GM12878 (cell line): ENCODE measurements around the gene C4orf36. TPM values are rescaled to one million over a fixed set of nuclear protein-coding genes. Genes with fewer than 3 reads are reported as not detected.

ENCODE experiments used
- BCL3 ChIP-seq: IDR thresholded peaks from 2 replicates; pipeline ENCODE4 v1.6.1; 2011; ENCODE audit warnings: borderline replicate concordance, low read depth, mild to moderate bottlenecking, moderate library complexity, low read length; ENCODE audit not compliant: insufficient read depth, poor library complexity, severe bottlenecking
- BHLHE40 ChIP-seq, 2 experiments: fragments of 450-650 bp in 1 of 2; IDR thresholded peaks; 2 replicates each; pipeline ENCODE4 v1.6.1; 2011 to 2017; ENCODE audit warnings: low read depth in 2 of 2, borderline replicate concordance in 1 of 2, improper control_type of control experiment in 1 of 2, low read length in 1 of 2, mild to moderate bottlenecking in 1 of 2
- CBX5 ChIP-seq: sonication (generic); IDR thresholded peaks from 2 replicates; pipeline ENCODE4 v1.6.1; 2016; ENCODE audit warnings: low read depth, moderate library complexity, mild to moderate bottlenecking, inconsistent platforms
- CREM ChIP-seq: IDR thresholded peaks from 2 replicates; pipeline ENCODE4 v1.6.1; 2014; ENCODE audit warnings: antibody characterized with exemption, low read depth
- DPF2 ChIP-seq: fragments of 450-650 bp; IDR thresholded peaks from 2 replicates; pipeline ENCODE4 v1.6.1; 2017; ENCODE audit warnings: mild to moderate bottlenecking
- KAT2A ChIP-seq: conservative IDR thresholded peaks from 2 replicates; pipeline ENCODE4 v1.6.1; 2011; ENCODE audit warnings: low read depth, low read length; ENCODE audit not compliant: control insufficient read depth
- KLF5 ChIP-seq: fragments of 450-650 bp; IDR thresholded peaks from 2 replicates; pipeline ENCODE4 v1.6.1; 2014; ENCODE audit warnings: mild to moderate bottlenecking; ENCODE audit not compliant: partially characterized antibody
- MAX ChIP-seq: IDR thresholded peaks from 2 replicates; pipeline ENCODE4 v1.6.1; 2012; ENCODE audit warnings: low read depth, low read length, improper control_type of control experiment
- MEF2A ChIP-seq: IDR thresholded peaks from 2 replicates; pipeline ENCODE4 v1.6.1; 2011; ENCODE audit warnings: low read depth, mild to moderate bottlenecking, low read length, moderate library complexity; ENCODE audit not compliant: insufficient read depth
- MEF2B ChIP-seq: fragments of 450-650 bp; IDR thresholded peaks from 2 replicates; pipeline ENCODE4 v1.6.1; 2018; ENCODE audit warnings: mild to moderate bottlenecking, moderate library complexity; ENCODE audit not compliant: partially characterized antibody, poor library complexity, severe bottlenecking
- MLLT1 ChIP-seq: fragments of 450-650 bp; IDR thresholded peaks from 2 replicates; pipeline ENCODE4 v1.6.1; 2016; ENCODE audit warnings: mild to moderate bottlenecking
- NFYB ChIP-seq: IDR thresholded peaks from 2 replicates; pipeline ENCODE4 v1.6.1; 2011; ENCODE audit warnings: low read depth, mild to moderate bottlenecking, low read length, improper control_type of control experiment, moderate library complexity; ENCODE audit not compliant: insufficient read depth
- POLR2AphosphoS2 ChIP-seq: IDR thresholded peaks from 2 replicates; pipeline ENCODE4 v1.6.1; 2011; ENCODE audit warnings: low read depth, mild to moderate bottlenecking, low read length, improper control_type of control experiment, moderate library complexity
- RBBP5 ChIP-seq: fragments of 200-600 bp; sonication (generic); conservative IDR thresholded peaks from 2 replicates; pipeline ENCODE4 v1.6.1; 2016
- RUNX3 ChIP-seq: IDR thresholded peaks from 2 replicates; pipeline ENCODE4 v1.6.1; 2012; ENCODE audit warnings: low read length, inconsistent platforms
- SIN3A ChIP-seq: IDR thresholded peaks from 2 replicates; pipeline ENCODE4 v1.6.1; 2012; ENCODE audit warnings: low read depth, low read length, improper control_type of control experiment
- TCF3 ChIP-seq: IDR thresholded peaks from 2 replicates; pipeline ENCODE4 v1.6.1; 2012; ENCODE audit warnings: low read depth, mild to moderate bottlenecking, low read length, borderline replicate concordance; ENCODE audit not compliant: insufficient read depth
- YBX1 ChIP-seq: fragments of 450-650 bp; IDR thresholded peaks from 2 replicates; pipeline ENCODE4 v1.6.1; 2016; ENCODE audit warnings: antibody characterized with exemption
- polyA plus RNA-seq, 11 experiments: library from polyadenylated mRNA; depleted of rRNA in 4 of 11; unstranded in 6 of 11; stranded (reverse) in 5 of 11; fragments of >200 nt; fragmentation: Nextera tagmentation in 4 of 11; fragmentation: Illumina TruSeq in 1 of 11; extraction: Ambion mirVana in 4 of 11; extraction: Trizol in 1 of 11; gene quantifications; 1 replicate in 1 of 11; 2 replicates in 10 of 11; pipeline versions ENCODE4 v1.2.1 to v1.2.3, GENCODE V29; 2011 to 2016; ENCODE audit warnings: inconsistent platforms in 2 of 11, missing spikeins in 2 of 11, low read depth in 1 of 11
- total RNA-seq, 4 experiments: library from RNA; depleted of rRNA in 3 of 4; stranded (reverse); fragments of >200 nt in 3 of 4; fragmentation: Illumina TruSeq in 1 of 4; extraction: Trizol in 1 of 4; gene quantifications; 2 replicates each; pipeline versions ENCODE4 v1.2.1 to v1.2.3, GENCODE V29; 2013 to 2021
- TF ChIP-seq, protein P1 (sequence below): fragments of 450-650 bp; IDR thresholded peaks from 2 replicates; pipeline ENCODE4 v1.6.1; 2016; ENCODE audit warnings: mild to moderate bottlenecking
- TF ChIP-seq, protein P2 (sequence below): fragments of 450-650 bp; IDR thresholded peaks from 2 replicates; pipeline ENCODE4 v1.6.1; 2018; ENCODE audit warnings: borderline replicate concordance, mild to moderate bottlenecking; ENCODE audit not compliant: partially characterized antibody

The C4orf36 gene
- total and polyA plus RNA-seq, 10 of the 15 experiments (the other 5 are each of a cell fraction or from before 2014, with no cell fraction given), result 0.35 to 2.7 (median 1.3) TPM; not detected in 2

GRCh38 chr4:86934771-86935565 is 42.7 kb upstream of the C4orf36 start, which contains the start of gene AFF1 (continued):
- TF ChIP-seq MAX, result peak; percentile 60; the same call in 1 of the 2 replicates
- no peak for TF ChIP-seq RBBP5
- TF ChIP-seq BHLHE40 (IDR thresholded peaks at IDR 0.05; ENCODE audit: borderline replicate concordance in 1 of 2, low read depth in 2 of 2, low read length in 1 of 2), result peak; percentile 34 to 87; a peak in 3 of 4 replicates
- TF ChIP-seq MLLT1, result no peak
- TF ChIP-seq POLR2AphosphoS2, result 0 out of 2 replicates have a peak, but pooled peaks have one; percentile 37
- no peak; the same call in 1 of the 2 replicates for TF ChIP-seq TCF3
- TF ChIP-seq RUNX3, result peak; percentile 67
- TF ChIP-seq SIN3A, result peak; percentile 18; the same call in 1 of the 2 replicates
- TF ChIP-seq KLF5, result peak; percentile 78
- TF ChIP-seq, protein P1, sequence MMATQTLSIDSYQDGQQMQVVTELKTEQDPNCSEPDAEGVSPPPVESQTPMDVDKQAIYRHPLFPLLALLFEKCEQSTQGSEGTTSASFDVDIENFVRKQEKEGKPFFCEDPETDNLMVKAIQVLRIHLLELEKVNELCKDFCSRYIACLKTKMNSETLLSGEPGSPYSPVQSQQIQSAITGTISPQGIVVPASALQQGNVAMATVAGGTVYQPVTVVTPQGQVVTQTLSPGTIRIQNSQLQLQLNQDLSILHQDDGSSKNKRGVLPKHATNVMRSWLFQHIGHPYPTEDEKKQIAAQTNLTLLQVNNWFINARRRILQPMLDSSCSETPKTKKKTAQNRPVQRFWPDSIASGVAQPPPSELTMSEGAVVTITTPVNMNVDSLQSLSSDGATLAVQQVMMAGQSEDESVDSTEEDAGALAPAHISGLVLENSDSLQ, result peak; percentile 42; the same call in 1 of the 2 replicates
- peak; percentile 90 for TF ChIP-seq DPF2
- TF ChIP-seq KAT2A, result no peak
- TF ChIP-seq YBX1, result no peak
- peak; percentile 29 for TF ChIP-seq BCL3
- TF ChIP-seq NFYB, result peak; percentile 26; the same call in 1 of the 2 replicates
- TF ChIP-seq, protein P2, sequence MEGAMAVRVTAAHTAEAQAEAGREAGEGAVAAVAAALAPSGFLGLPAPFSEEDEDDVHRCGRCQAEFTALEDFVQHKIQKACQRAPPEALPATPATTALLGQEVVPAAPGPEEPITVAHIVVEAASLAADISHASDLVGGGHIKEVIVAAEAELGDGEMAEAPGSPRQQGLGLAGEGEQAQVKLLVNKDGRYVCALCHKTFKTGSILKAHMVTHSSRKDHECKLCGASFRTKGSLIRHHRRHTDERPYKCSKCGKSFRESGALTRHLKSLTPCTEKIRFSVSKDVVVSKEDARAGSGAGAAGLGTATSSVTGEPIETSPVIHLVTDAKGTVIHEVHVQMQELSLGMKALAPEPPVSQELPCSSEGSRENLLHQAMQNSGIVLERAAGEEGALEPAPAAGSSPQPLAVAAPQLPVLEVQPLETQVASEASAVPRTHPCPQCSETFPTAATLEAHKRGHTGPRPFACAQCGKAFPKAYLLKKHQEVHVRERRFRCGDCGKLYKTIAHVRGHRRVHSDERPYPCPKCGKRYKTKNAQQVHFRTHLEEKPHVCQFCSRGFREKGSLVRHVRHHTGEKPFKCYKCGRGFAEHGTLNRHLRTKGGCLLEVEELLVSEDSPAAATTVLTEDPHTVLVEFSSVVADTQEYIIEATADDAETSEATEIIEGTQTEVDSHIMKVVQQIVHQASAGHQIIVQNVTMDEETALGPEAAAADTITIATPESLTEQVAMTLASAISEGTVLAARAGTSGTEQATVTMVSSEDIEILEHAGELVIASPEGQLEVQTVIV, result no peak
- 0 out of 2 replicates have a peak, but pooled peaks have one; percentile 7 for TF ChIP-seq CREM
- TF ChIP-seq MEF2A, result no peak
- 0 out of 2 replicates have a peak, but pooled peaks have one; percentile 54 for TF ChIP-seq CBX5
- peak; percentile 69 for TF ChIP-seq MEF2B
